ENCODE results near the gene RELN. TPM values are rescaled to one million over a fixed set of nuclear protein-coding genes. Genes with fewer than 3 reads are reported as not detected.
"Not testable (repeated sequence)": the region's sequence is repeated elsewhere in the genome, so short reads cannot be mapped to it uniquely, and the experiment has no call there.

The RELN gene
- total and polyA plus RNA-seq, 2 of the 13 experiments (the other 11 are each of a cell fraction or from before 2014, with no cell fraction given), result 315 to 332 TPM

DNA sequence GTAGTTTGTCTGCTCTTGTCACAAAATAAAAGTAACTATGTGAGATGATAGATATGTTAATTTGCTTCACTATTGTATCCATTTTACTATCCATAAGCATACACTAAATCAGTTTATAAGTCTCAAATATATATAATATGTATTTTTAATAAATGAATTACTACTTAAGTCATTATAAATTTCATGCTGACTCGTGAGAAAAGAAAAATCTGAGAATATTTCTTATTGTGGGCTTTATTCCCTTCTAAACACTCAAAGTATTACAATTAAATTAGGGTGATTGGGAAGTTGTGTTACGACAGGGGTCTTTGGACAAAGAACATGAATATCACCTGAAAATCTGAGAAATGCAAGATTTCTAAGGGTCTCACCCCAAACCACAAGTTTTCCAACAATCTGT, 48.7 kb upstream of the RELN start:
- ChIA-PET CTCF (ENCODE audit: low intra/inter-chr PET ratio, low total read pairs) (no interaction called here), POLR2A (interaction anchor here (2.7 kb wide), 1 partner anchor 28 kb away, joined by 6 read pairs; no protein-coding TSS in a partner anchor)
- H3K9ac ChIP-seq (ENCODE audit: insufficient read depth, low read depth, low read length), result no peak overlapping the region
- no peaks in the 10 kb centered on the region for H4K20me1 ChIP-seq (ENCODE audit: insufficient read depth, low read length)
- no peak for FAIRE-seq
- no peak for TF ChIP-seq NFIB (CRISPR knock-in tag; IDR thresholded peaks at IDR 0.05; ENCODE audit: borderline replicate concordance)
- no peak for TF ChIP-seq TAF15 (IDR thresholded peaks at IDR 0.05; ENCODE audit: low read depth, low read length, poor library complexity, severe bottlenecking)
- TF ChIP-seq HOXA5 (CRISPR knock-in tag; IDR thresholded peaks at IDR 0.05), result no peak
- peak; percentile 46 to 87; a peak in 3 of 4 replicates for TF ChIP-seq MAFK (conservative IDR thresholded peaks at IDR 0.05 in 1 of 2, IDR thresholded peaks at IDR 0.05 in 1 of 2; ENCODE audit: low read length in 2 of 2)
- peak; percentile 58; the same call in 1 of the 2 replicates for TF ChIP-seq MAFF (IDR thresholded peaks at IDR 0.05; ENCODE audit: low read depth, low read length)
- no peak for TF ChIP-seq FOXJ3 (CRISPR knock-in tag; IDR thresholded peaks at IDR 0.05; ENCODE audit: borderline replicate concordance)
- TF ChIP-seq GZF1 (CRISPR knock-in tag; IDR thresholded peaks at IDR 0.05), result no peak
- no peak for TF ChIP-seq NFYB (CRISPR knock-in tag; IDR thresholded peaks at IDR 0.05)
- no peak overlapping the region for H3K4me2 ChIP-seq (ENCODE audit: low read depth, low read length)
- no peak for ATAC-seq
- H3K27me3 ChIP-seq (ENCODE audit: control insufficient read depth in 1 of 2, insufficient read depth in 2 of 2, low read length in 2 of 2), result no peaks in the 10 kb centered on the region
- peaks cover 42% of the 10 kb centered on the region for H3K4me1 ChIP-seq (ENCODE audit: insufficient read depth, low read length)
- in situ Hi-C loops (cut with HindIII; ENCODE audit: extremely low pct_ligation_motif_present, low pct_unique_long_range_greater_than_20kb), result no loop called here
- H3K9me3 ChIP-seq (ENCODE audit: low read length), result peaks cover 15% of the 10 kb centered on the region
- no peak overlapping the region for H3K27ac ChIP-seq (ENCODE audit: extremely low read length, insufficient read depth, low read length)
- intact Hi-C loops (cut with micrococcal nuclease; ENCODE audit: unreplicated experiment), result no loop called here
- H3K36me3 ChIP-seq (replicated peaks in 1 of 2; ENCODE audit: control insufficient read depth in 1 of 2, insufficient read depth in 2 of 2, low read length in 2 of 2), result no peaks in the 10 kb centered on the region
- H3K4me3 ChIP-seq (replicated peaks in 1 of 3; ENCODE audit: insufficient read depth in 1 of 3, low read depth in 2 of 3, low read length in 3 of 3), result no peak overlapping the region
- no TSS peak for BruUV-seq (replicated peaks)
- no peaks in the 10 kb centered on the region for H3K79me2 ChIP-seq (ENCODE audit: insufficient read depth, low read length)
- no peak overlapping the region for H2AFZ ChIP-seq (ENCODE audit: low read length)
- 92% methylated on average over 2 of the region's 2 CpGs for WGBS (ENCODE audit: low lambda C conversion rate)
- DNase-seq (ENCODE audit: low spot score), result no peak

DNA sequence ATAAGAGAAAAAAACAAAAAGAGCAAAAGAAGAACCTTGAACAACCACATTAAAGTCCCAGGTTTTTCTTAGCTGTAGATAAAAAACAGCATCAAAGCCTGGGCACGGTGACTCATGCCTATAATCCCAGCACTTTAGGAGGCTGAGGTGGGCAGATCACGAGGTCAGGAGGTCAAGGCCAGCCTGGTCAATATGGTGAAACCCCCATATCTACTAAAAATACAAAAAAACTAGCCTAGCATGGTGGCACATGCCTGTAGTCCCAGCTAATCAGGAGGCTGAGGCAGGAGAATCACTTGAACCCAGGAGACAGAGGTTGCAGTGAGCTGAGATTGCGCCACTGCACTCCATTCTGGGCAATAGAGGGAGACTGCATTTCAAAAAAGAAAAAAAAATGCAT, 47.4 kb upstream of the RELN start:
- intact Hi-C loops (cut with micrococcal nuclease; ENCODE audit: unreplicated experiment), result loop anchor here (2.0 kb wide), 1 partner anchor 28 kb away; no protein-coding TSS in a partner anchor
- BruUV-seq (replicated peaks); H3K27me3 ChIP-seq (ENCODE audit: control insufficient read depth in 1 of 2, insufficient read depth in 2 of 2, low read length in 2 of 2); H3K36me3 ChIP-seq (replicated peaks in 1 of 2; ENCODE audit: control insufficient read depth in 1 of 2, insufficient read depth in 2 of 2, low read length in 2 of 2); H3K9ac ChIP-seq (ENCODE audit: insufficient read depth, low read depth, low read length); H2AFZ ChIP-seq (ENCODE audit: low read length); H4K20me1 ChIP-seq (ENCODE audit: insufficient read depth, low read length); in situ Hi-C loops (cut with HindIII; ENCODE audit: extremely low pct_ligation_motif_present, low pct_unique_long_range_greater_than_20kb); CTCF ChIA-PET (ENCODE audit: low intra/inter-chr PET ratio, low total read pairs); H3K79me2 ChIP-seq (ENCODE audit: insufficient read depth, low read length); H3K4me3 ChIP-seq (replicated peaks in 1 of 3; ENCODE audit: insufficient read depth in 1 of 3, low read depth in 2 of 3, low read length in 3 of 3): not testable (repeated sequence)
- H3K27ac ChIP-seq (ENCODE audit: extremely low read length, insufficient read depth, low read length), result peak overlapping the region; percentile 51
- H3K4me1 ChIP-seq (ENCODE audit: insufficient read depth, low read length), result peaks cover 42% of the 10 kb centered on the region
- FAIRE-seq (peak; percentile 65), ATAC-seq (peak; percentile 81), DNase-seq (ENCODE audit: low spot score) (peak; percentile 87)
- peak overlapping the region; percentile 25; the same call in 1 of the 2 replicates for H3K4me2 ChIP-seq (ENCODE audit: low read depth, low read length)
- WGBS (ENCODE audit: low lambda C conversion rate), result 28% methylated on average over 3 of the region's 3 CpGs
- H3K9me3 ChIP-seq (ENCODE audit: low read length), result peaks cover 15% of the 10 kb centered on the region
- POLR2A ChIA-PET, result interaction anchor here (0.7 to 2.7 kb wide), 4 partner anchors 11 to 29 kb away, joined by 4 to 6 read pairs (median 5); no protein-coding TSS in a partner anchor
- TF ChIP-seq TCF7L2 (IDR thresholded peaks at IDR 0.05; ENCODE audit: low read depth, low read length), result peak; percentile 77
- TF ChIP-seq FOXJ3 (CRISPR knock-in tag; IDR thresholded peaks at IDR 0.05; ENCODE audit: borderline replicate concordance), result 0 out of 2 replicates have a peak, but pooled peaks have one; percentile 16
- TF ChIP-seq, protein P1, sequence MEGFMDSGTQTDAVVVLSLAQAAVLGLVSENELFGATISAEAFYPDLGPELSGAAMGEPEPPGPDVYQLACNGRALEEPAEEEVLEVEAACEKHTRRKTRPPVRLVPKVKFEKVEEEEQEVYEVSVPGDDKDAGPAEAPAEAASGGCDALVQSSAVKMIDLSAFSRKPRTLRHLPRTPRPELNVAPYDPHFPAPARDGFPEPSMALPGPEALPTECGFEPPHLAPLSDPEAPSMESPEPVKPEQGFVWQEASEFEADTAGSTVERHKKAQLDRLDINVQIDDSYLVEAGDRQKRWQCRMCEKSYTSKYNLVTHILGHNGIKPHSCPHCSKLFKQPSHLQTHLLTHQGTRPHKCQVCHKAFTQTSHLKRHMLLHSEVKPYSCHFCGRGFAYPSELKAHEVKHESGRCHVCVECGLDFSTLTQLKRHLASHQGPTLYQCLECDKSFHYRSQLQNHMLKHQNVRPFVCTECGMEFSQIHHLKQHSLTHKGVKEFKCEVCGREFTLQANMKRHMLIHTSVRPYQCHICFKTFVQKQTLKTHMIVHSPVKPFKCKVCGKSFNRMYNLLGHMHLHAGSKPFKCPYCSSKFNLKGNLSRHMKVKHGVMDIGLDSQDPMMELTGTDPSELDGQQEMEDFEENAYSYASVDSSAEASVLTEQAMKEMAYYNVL (CRISPR knock-in tag; IDR thresholded peaks at IDR 0.05; ENCODE audit: borderline replicate concordance), result 0 out of 2 replicates have a peak, but pooled peaks have one; percentile 48
- 0 out of 2 replicates have a peak, but pooled peaks have one; percentile 30 for TF ChIP-seq IRF2 (CRISPR knock-in tag; IDR thresholded peaks at IDR 0.05)
- TF ChIP-seq DPF2 (CRISPR knock-in tag; IDR thresholded peaks at IDR 0.05; ENCODE audit: borderline replicate concordance, low read depth), result 0 out of 2 replicates have a peak, but pooled peaks have one; percentile 43
- TF ChIP-seq MIER2 (CRISPR knock-in tag; IDR thresholded peaks at IDR 0.05), result peak; percentile 51; the same call in 1 of the 2 replicates
- TF ChIP-seq HOXA3 (CRISPR knock-in tag; IDR thresholded peaks at IDR 0.05), result peak; percentile 57; the same call in 1 of the 2 replicates
- peak; percentile 85; the same call in 1 of the 2 replicates for TF ChIP-seq ZGPAT (CRISPR knock-in tag; IDR thresholded peaks at IDR 0.05)
- TF ChIP-seq HHEX (CRISPR knock-in tag; IDR thresholded peaks at IDR 0.05), result 0 out of 2 replicates have a peak, but pooled peaks have one; percentile 36
